Measurements from ENCODE around the gene PARM1. TPM values are rescaled to one million over a fixed set of nuclear protein-coding genes. Genes with fewer than 3 reads are reported as not detected.

Gene PARM1
- polyA plus RNA-seq, 1 of the 3 experiments (the other 2 are of a cell fraction): not detected

- H3K36me3 ChIP-seq (replicated peaks in 1 of 2; ENCODE audit: control insufficient read depth in 1 of 2, insufficient read depth in 2 of 2, low read length in 1 of 2): no peaks in the 10 kb centered on the region
- TF ChIP-seq RAD21 (IDR thresholded peaks at IDR 0.05; ENCODE audit: low read length) (no peak), RXRA (IDR thresholded peaks at IDR 0.05; ENCODE audit: borderline replicate concordance, low read depth) (no peak), FOXM1 (IDR thresholded peaks at IDR 0.05; ENCODE audit: low read depth) (no peak), SMC3 (IDR thresholded peaks at IDR 0.05; ENCODE audit: low read depth, low read length) (no peak), REST (IDR thresholded peaks at IDR 0.05; ENCODE audit: low read depth, low read length) (no peak)
- no peak for DNase-seq
- H3F3A ChIP-seq (replicated peaks; ENCODE audit: insufficient read depth): no peaks in the 10 kb centered on the region
- H3K4me1 ChIP-seq (ENCODE audit: control insufficient read depth in 1 of 2, insufficient read depth in 2 of 2, low read depth in 1 of 2, low read length in 1 of 2): no peaks in the 10 kb centered on the region
- H3K27me3 ChIP-seq (ENCODE audit: insufficient read depth): no peaks in the 10 kb centered on the region
- no peak overlapping the region for H3K4me3 ChIP-seq (ENCODE audit: low read depth in 2 of 2, low read length in 1 of 2)
- POLR2A ChIA-PET: no interaction called here
- H3K9me3 ChIP-seq: no peaks in the 10 kb centered on the region
- no peak overlapping the region for H2AFZ ChIP-seq (ENCODE audit: low read depth)
- no peaks in the 10 kb centered on the region for H3K79me2 ChIP-seq (ENCODE audit: insufficient read depth)
- 11% methylated on average over 3 of the region's 3 CpGs for WGBS (ENCODE audit: low lambda C conversion rate)
- CTCF ChIA-PET: no interaction called here
- no peak overlapping the region for H3K9ac ChIP-seq
- H3K27ac ChIP-seq (ENCODE audit: low read depth in 2 of 2, low read length in 1 of 2): no peak overlapping the region
- no peaks in the 10 kb centered on the region for H3K9me2 ChIP-seq
- no peaks in the 10 kb centered on the region for H4K20me1 ChIP-seq (ENCODE audit: insufficient read depth)
- no peak overlapping the region for H3K4me2 ChIP-seq
These were observed 65.2 kb downstream of the PARM1 start for GRCh38 chr4:74997948-74998729.

GRCh38 chr4:74999714-75000309, 66.9 kb downstream of the PARM1 start:
- Histone ChIP-seq H3K9me2 (no peaks in the 10 kb centered on the region), H3K9ac (no peak overlapping the region), H3K4me2 (no peak overlapping the region), H3K36me3 (replicated peaks in 1 of 2; ENCODE audit: control insufficient read depth in 1 of 2, insufficient read depth in 2 of 2, low read length in 1 of 2) (no peaks in the 10 kb centered on the region), H3K4me1 (ENCODE audit: control insufficient read depth in 1 of 2, insufficient read depth in 2 of 2, low read depth in 1 of 2, low read length in 1 of 2) (no peaks in the 10 kb centered on the region), H3K9me3 (no peaks in the 10 kb centered on the region), H3K79me2 (ENCODE audit: insufficient read depth) (no peaks in the 10 kb centered on the region), H2AFZ (ENCODE audit: low read depth) (no peak overlapping the region), H3K27me3 (ENCODE audit: insufficient read depth) (no peaks in the 10 kb centered on the region), H3F3A (replicated peaks; ENCODE audit: insufficient read depth) (no peaks in the 10 kb centered on the region), H3K4me3 (ENCODE audit: low read depth in 2 of 2, low read length in 1 of 2) (no peak overlapping the region), H4K20me1 (ENCODE audit: insufficient read depth) (no peaks in the 10 kb centered on the region), H3K27ac (ENCODE audit: low read depth in 2 of 2, low read length in 1 of 2) (no peak overlapping the region)
- CTCF ChIA-PET: no interaction called here
- 9% methylated on average over 6 of the region's 6 CpGs for WGBS (ENCODE audit: low lambda C conversion rate)
- POLR2A ChIA-PET: no interaction called here
- no peak for TF ChIP-seq RFX5 (IDR thresholded peaks at IDR 0.05; ENCODE audit: low read length)
- no peak for TF ChIP-seq FOXM1 (IDR thresholded peaks at IDR 0.05; ENCODE audit: low read depth)
- no peak for TF ChIP-seq GATA2 (CRISPR knock-in tag; IDR thresholded peaks at IDR 0.05)
- no peak for TF ChIP-seq FOXJ3 (CRISPR knock-in tag; IDR thresholded peaks at IDR 0.05)
- TF ChIP-seq SIN3A (IDR thresholded peaks at IDR 0.05; ENCODE audit: borderline replicate concordance, low read depth, low read length): no peak
- TF ChIP-seq FOSL2 (IDR thresholded peaks at IDR 0.05; ENCODE audit: borderline replicate concordance, low read depth): no peak
- no peak for TF ChIP-seq ZBTB33 (IDR thresholded peaks at IDR 0.05; ENCODE audit: borderline replicate concordance, low read depth)
- TF ChIP-seq ELF1 (IDR thresholded peaks at IDR 0.05): no peak
- no peak for TF ChIP-seq TAF1 (IDR thresholded peaks at IDR 0.05; ENCODE audit: borderline replicate concordance, low read depth, low read length)
- DNase-seq: no peak
